Measurements from ENCODE around the gene NUP62CL. TPM values are rescaled to one million over a fixed set of nuclear protein-coding genes. Genes with fewer than 3 reads are reported as not detected.
A peak's percentile ranks its signal among the peaks of the same experiment; 100 is the strongest.
"Not testable (repeated sequence)": the region's sequence is repeated elsewhere in the genome, so short reads cannot be mapped to it uniquely, and the experiment has no call there.

Gene NUP62CL
- total RNA-seq, 2 experiments from 2014 or later: 1.9 to 3.7 TPM

DNA sequence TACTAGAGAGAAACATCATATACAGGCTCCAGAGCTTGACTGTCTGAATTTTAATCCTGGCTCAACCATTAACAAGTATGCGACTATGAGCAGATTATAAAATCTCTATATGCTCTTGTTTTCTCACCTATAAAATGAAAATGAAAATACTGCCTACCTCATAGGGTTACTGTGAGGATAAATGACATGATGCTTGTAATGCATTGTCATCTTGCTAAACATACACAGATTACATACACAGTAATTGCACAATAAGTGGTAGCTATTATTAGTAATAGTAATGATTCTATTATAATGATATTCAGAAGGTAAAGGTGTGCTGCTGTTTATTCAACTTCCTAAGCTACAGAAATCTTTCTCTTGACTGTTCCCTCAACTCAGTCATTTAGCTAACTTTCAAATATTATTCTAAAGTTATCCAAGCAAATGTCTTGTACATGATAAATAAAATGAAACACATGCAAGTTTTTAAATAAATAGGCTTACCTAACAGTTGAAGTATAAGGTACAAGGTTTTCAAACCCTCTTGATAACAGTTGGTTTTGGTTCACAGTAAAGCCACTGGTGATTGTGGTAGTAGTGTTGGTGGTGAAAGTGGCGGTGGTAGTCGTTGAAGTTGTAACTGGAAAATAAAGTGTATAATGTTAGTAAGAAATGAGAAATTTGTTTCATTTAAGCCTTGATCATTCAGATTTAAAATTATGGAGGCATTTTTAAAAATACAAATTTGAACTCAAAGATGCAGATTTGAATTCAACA lies 38.9 kb downstream of the NUP62CL start:
- no peaks in the 10 kb centered on the region for H3K4me1 Mint-ChIP-seq (ENCODE audit: low read depth)
- TF ChIP-seq, protein P1, sequence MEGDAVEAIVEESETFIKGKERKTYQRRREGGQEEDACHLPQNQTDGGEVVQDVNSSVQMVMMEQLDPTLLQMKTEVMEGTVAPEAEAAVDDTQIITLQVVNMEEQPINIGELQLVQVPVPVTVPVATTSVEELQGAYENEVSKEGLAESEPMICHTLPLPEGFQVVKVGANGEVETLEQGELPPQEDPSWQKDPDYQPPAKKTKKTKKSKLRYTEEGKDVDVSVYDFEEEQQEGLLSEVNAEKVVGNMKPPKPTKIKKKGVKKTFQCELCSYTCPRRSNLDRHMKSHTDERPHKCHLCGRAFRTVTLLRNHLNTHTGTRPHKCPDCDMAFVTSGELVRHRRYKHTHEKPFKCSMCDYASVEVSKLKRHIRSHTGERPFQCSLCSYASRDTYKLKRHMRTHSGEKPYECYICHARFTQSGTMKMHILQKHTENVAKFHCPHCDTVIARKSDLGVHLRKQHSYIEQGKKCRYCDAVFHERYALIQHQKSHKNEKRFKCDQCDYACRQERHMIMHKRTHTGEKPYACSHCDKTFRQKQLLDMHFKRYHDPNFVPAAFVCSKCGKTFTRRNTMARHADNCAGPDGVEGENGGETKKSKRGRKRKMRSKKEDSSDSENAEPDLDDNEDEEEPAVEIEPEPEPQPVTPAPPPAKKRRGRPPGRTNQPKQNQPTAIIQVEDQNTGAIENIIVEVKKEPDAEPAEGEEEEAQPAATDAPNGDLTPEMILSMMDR (IDR thresholded peaks at IDR 0.05): no peak
- POLR2A ChIA-PET: no interaction called here
- ATAC-seq (no peak), DNase-seq (no peak)
- CTCF ChIA-PET: no interaction called here
- H3K27me3 Mint-ChIP-seq: no peaks in the 10 kb centered on the region
- H3K27ac Mint-ChIP-seq: no peak overlapping the region
- intact Hi-C loops (cut with micrococcal nuclease): no loop called here
- H3K9me3 Mint-ChIP-seq: no peaks in the 10 kb centered on the region
- no peaks in the 10 kb centered on the region for H3K36me3 Mint-ChIP-seq (ENCODE audit: low read depth)
- no peak overlapping the region for H3K4me3 Mint-ChIP-seq

DNA sequence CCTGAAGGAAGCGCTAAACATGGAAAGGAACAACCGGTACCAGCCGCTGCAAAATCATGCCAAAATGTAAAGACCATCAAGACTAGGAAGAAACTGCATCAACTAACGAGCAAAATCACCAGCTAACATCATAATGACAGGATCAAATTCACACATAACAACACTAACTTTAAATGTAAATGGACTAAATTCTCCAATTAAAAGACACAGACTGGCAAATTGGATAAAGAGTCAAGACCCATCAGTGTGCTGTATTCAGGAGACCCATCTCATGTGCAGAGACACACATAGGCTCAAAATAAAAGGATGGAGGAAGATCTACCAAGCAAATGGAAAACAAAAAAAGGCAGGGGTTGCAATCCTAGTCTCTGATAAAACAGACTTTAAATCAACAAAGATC lies 48.6 kb downstream of the NUP62CL start:
- H3K36me3 Mint-ChIP-seq (ENCODE audit: low read depth); POLR2A ChIA-PET; H3K9me3 Mint-ChIP-seq; H3K27me3 Mint-ChIP-seq; ATAC-seq; DNase-seq; H3K4me1 Mint-ChIP-seq (ENCODE audit: low read depth); H3K27ac Mint-ChIP-seq; CTCF ChIA-PET; intact Hi-C loops (cut with micrococcal nuclease); H3K4me3 Mint-ChIP-seq: not testable (repeated sequence)

DNA sequence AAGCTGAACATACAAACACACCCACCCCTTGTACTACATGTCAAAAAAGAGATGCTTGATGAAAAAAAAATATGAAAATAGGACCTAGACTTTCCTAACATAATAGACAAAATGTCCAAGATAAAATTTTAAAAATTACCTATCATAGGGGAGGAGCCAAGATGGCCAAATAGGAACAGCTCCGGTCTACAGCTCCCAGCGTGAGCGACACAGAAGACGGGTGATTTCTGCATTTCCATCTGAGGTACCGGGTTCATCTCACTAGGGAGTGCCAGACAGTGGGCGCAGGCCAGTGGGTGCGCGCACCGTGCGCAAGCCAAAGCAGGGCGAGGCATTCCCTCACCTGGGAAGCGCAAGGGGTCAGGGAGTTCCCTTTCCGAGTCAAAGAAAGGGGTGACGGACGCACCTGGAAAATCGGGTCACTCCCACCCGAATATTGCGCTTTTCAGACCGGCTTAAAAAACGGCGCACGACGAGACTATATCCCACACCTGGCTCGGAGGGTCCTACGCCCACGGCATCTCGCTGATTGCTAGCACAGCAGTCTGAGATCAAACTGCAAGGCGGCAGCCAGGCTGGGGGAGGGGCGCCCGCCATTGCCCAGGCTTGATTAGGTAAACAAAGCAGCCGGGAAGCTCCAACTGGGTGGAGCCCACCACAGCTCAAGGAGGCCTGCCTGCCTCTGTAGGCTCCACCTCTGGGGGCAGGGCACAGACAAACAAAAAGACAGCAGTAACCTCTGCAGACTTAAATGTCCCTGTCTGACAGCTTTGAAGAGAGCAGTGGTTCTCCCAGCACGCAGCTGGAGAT lies 50.4 kb downstream of the NUP62CL start:
- CTCF ChIA-PET; POLR2A ChIA-PET; H3K9me3 Mint-ChIP-seq; H3K4me1 Mint-ChIP-seq (ENCODE audit: low read depth); H3K36me3 Mint-ChIP-seq (ENCODE audit: low read depth); DNase-seq; intact Hi-C loops (cut with micrococcal nuclease); H3K27me3 Mint-ChIP-seq; H3K27ac Mint-ChIP-seq: not testable (repeated sequence)
- peak overlapping the region; percentile 60 for H3K4me3 Mint-ChIP-seq
- ATAC-seq: peak; percentile 27

DNA sequence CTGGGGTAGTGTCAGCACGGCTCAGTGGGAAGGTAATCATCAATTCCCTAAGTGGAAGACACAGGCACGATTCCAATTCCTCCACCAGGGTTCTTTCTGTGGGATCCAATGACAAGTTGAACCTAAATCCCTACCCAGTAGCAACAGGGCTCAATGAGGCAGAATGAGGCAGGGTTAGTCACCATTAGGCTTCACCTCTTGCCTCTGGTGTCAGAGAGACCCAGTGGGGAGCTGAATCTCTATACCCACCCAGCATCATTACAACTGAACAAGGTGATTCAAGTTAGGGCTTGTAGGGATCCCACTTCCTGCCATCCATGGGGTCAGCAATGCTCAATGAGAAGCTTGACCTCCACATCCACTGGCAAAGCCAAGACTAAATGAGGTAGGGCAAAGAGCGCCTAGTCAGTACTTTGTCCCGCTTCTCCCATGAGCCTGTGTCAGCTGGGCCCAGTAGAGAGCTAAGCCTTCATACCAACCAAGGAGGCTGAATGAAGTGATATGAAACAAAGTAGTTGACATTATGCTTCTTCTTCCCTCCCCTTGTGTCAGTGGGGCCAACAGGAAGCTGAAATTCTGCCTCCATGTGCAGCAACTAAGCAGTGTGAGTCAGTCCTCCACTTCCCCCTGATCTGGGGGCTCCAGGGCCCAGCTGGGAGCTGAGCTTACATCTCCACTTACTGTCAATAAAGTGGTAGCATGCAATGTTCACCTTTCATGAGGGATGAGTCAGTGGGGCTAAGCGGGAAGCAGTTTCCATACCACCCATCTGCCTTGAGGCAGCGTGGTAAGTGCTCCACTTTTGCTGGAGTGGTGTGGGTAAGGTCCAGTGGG lies 51.2 kb downstream of the NUP62CL start:
- ChIA-PET POLR2A (interaction anchor here (1.2 kb wide), 1 partner anchor 36 kb away, joined by 4 read pairs; the partner anchor contains the start of gene RBM41), CTCF (no interaction called here)
- H3K9me3 Mint-ChIP-seq: no peaks in the 10 kb centered on the region
- ATAC-seq (peak; percentile 88), DNase-seq (peak; percentile 44)
- TF ChIP-seq, protein P1 (IDR thresholded peaks at IDR 0.05): no peak
- H3K4me1 Mint-ChIP-seq (ENCODE audit: low read depth): no peaks in the 10 kb centered on the region
- peak overlapping the region; percentile 60 for H3K4me3 Mint-ChIP-seq
- no peaks in the 10 kb centered on the region for H3K27me3 Mint-ChIP-seq
- H3K27ac Mint-ChIP-seq: no peak overlapping the region
- intact Hi-C loops (cut with micrococcal nuclease): no loop called here
- H3K36me3 Mint-ChIP-seq (ENCODE audit: low read depth): no peaks in the 10 kb centered on the region

DNA sequence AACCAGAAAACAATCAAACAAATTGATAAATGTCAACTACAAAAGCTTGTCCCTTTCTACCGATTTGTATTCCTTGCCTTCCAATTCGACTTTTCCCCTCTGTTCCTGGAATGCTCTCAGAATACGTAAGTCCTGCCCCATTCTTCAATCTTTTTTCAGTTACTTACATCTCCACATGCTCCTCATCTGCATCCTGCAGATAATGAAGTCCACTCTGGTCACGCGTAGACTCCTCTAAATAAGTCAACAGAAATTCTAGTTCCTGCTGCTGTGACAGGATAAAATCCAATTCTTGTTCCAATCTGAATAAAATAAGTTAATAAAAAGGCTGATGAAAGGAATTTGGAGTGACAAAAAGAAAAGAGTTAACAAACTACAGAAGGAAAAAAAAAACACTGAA lies 53.2 kb downstream of the NUP62CL start:
- TF ChIP-seq, protein P1 (IDR thresholded peaks at IDR 0.05): no peak
- Mint-ChIP-seq H3K27ac (no peak overlapping the region), H3K27me3 (no peaks in the 10 kb centered on the region), H3K4me3 (no peak overlapping the region), H3K4me1 (ENCODE audit: low read depth) (no peaks in the 10 kb centered on the region), H3K9me3 (no peaks in the 10 kb centered on the region), H3K36me3 (ENCODE audit: low read depth) (no peaks in the 10 kb centered on the region)
- CTCF ChIA-PET: no interaction called here
- ATAC-seq (no peak), DNase-seq (no peak)
- intact Hi-C loops (cut with micrococcal nuclease): no loop called here
- POLR2A ChIA-PET: no interaction called here

All from activated CD8-positive, alpha-beta T cell treated with anti-CD3 and anti-CD28 coated beads for 36 hours (primary cell).